ENCODE data around the gene MIOS. TPM values are rescaled to one million over a fixed set of nuclear protein-coding genes. Genes with fewer than 3 reads are reported as not detected.

The MIOS gene
- total RNA-seq, 1 experiment from 2014 or later = 21.3 TPM

GRCh38 chr7:7568553-7568952, 1.9 kb downstream of the MIOS start:
- DNase-seq = no peak
- no peaks in the 10 kb centered on the region for H3K27me3 ChIP-seq
- no peaks in the 10 kb centered on the region for H3K9me3 ChIP-seq
- peak overlapping the region; percentile 63 for H3K4me3 ChIP-seq
- H3K36me3 ChIP-seq = peaks cover 37% of the 10 kb centered on the region

- Histone ChIP-seq H3K9me3 (no peaks in the 10 kb centered on the region), H3K4me3 (no peak overlapping the region), H3K36me3 (peaks cover 39% of the 10 kb centered on the region), H3K27me3 (no peaks in the 10 kb centered on the region)
- no peak for DNase-seq
These were observed 2.4 kb downstream of the MIOS start for GRCh38 chr7:7569081-7569527.

DNA sequence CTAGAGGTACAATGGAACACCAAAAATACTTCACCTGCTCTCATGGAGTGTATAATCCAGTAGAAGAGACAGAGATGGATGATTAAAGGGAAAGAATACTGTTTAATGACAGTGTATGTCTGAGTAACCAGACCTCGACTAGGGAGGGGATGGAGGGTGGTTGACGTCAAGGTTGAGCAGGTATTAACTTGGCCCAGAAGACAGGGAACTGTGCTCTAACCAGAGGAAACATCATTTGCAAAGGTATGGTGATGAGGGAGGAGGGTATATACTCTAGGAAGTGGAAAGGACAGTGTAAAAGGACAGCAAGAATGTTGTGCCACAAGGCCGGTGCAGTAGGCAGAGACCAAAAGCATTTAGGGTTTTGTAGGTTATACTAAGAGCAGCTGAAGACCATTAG, 2.9 kb downstream of the MIOS start:
- no peak for DNase-seq
- Histone ChIP-seq H3K9me3 (no peaks in the 10 kb centered on the region), H3K36me3 (peaks cover 39% of the 10 kb centered on the region), H3K4me3 (no peak overlapping the region), H3K27me3 (no peaks in the 10 kb centered on the region)

DNA sequence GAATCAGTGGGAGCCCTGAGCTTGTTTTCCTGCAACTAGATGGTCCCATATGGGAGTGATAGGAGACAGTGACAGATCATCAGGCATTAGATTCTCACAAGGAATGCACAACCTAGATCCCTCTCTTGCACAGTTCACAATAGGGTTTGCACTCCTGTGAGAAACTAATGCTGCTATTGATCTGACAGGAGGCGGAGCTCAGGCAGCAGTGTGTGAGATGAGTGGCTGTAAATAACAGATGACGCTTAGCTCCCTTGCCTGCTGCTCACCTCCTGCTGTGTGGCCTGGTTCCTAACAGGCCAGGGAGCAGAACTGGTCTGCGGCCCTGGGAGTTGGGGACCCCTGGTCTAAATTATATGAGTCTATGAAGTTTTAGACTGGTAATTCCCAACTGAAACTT, 3.9 kb downstream of the MIOS start:
- H3K27me3 ChIP-seq = no peaks in the 10 kb centered on the region
- DNase-seq = no peak
- H3K9me3 ChIP-seq = no peaks in the 10 kb centered on the region
- H3K4me3 ChIP-seq = no peak overlapping the region
- H3K36me3 ChIP-seq = peaks cover 41% of the 10 kb centered on the region

- no peaks in the 10 kb centered on the region for H3K27me3 ChIP-seq
- H3K4me3 ChIP-seq = no peak overlapping the region
- peaks cover 46% of the 10 kb centered on the region for H3K36me3 ChIP-seq
- DNase-seq = no peak
- H3K9me3 ChIP-seq = no peaks in the 10 kb centered on the region
These were observed 7.0 kb downstream of the MIOS start for GRCh38 chr7:7573701-7574100.

GRCh38 chr7:7576344-7576743, 9.7 kb downstream of the MIOS start:
- DNase-seq = no peak
- H3K27me3 ChIP-seq = no peaks in the 10 kb centered on the region
- H3K4me3 ChIP-seq = no peak overlapping the region
- no peaks in the 10 kb centered on the region for H3K9me3 ChIP-seq
- peaks cover 33% of the 10 kb centered on the region for H3K36me3 ChIP-seq

DNA sequence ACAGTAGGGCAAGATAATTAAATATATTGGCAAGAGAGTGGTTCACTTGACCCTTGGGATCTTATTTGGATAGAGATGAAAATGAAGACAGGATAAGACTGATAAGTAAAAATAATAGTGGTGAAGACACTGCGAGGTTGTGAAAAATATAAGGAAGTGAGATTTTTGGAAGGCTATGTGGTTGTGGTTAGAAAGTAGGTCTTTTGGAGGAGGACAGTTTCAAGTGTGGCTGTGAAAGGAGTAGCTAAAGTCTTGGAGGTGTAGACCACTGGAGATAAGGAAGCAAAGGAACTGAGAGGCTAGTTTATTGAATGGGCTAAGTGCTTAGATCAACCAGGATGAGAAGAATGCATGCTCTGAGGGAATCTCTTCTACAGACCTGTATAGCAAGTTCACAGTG, 11.2 kb downstream of the MIOS start:
- DNase-seq = no peak
- H3K27me3 ChIP-seq = no peaks in the 10 kb centered on the region

DNA sequence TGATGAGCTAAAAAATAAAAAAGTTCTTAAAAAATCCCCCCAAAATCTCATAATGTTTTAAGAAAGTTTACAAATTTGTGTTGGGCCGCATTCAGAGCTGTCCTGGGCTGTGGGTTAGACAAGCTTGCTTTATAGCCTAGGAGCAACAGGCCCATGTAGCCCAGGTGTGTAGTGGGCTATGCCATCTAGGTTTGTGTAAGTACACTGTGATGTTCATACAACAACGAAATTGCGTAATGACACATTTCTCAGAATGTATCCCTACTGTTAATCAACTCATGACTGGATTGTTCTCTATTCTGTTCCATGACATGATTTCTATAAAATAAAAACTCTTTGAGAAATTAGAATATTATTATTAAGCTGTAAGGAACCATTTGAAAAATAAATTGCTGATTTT, 13.0 kb downstream of the MIOS start:
- no peak for DNase-seq
- Histone ChIP-seq H3K9me3 (no peaks in the 10 kb centered on the region), H3K36me3 (peaks cover 16% of the 10 kb centered on the region), H3K27me3 (no peaks in the 10 kb centered on the region), H3K4me3 (no peak overlapping the region)

More for the DNA sequence above, 11.2 kb downstream of the MIOS start:
- Histone ChIP-seq H3K9me3 (no peaks in the 10 kb centered on the region), H3K4me3 (no peak overlapping the region), H3K36me3 (peaks cover 22% of the 10 kb centered on the region)

DNA sequence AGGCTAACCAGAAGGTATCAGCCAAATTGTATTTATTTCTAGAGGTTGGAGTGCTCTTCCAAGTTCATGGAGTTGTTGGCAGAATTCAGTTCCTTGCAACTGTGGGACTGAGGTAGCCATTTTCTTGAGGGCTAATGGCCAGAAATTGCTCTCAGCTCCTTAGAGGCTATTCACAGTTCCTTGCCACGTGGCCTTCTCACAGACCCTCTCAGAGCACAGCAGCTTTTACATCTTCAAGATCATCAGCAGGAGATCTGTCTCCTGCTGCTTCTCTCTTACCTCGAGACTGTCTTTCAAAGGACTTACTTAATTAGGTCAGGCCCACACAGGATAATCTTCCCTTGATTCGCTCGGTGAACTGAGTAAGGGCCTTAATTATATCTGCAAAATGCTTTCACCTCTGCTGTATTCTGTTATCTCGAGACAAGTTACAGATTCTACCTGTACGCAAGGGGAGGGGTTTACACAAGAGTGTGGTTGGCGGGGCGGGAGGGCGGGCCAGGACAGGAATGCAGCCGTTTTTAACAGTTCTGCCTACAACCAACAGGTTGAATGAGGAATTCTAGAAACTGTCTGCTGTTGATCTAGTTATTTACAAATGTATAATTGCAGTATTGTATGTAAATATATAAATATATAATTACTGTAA, 15.0 kb downstream of the MIOS start:
- no peak overlapping the region for H3K4me3 ChIP-seq
- H3K27me3 ChIP-seq = no peaks in the 10 kb centered on the region
- H3K36me3 ChIP-seq = peaks cover 8% of the 10 kb centered on the region; the same call in 1 of the 2 replicates
- no peaks in the 10 kb centered on the region for H3K9me3 ChIP-seq
- no peak for DNase-seq

- H3K4me3 ChIP-seq = no peak overlapping the region
- DNase-seq = no peak
- H3K36me3 ChIP-seq = peaks cover 8% of the 10 kb centered on the region; the same call in 1 of the 2 replicates
- H3K9me3 ChIP-seq = no peaks in the 10 kb centered on the region
- no peaks in the 10 kb centered on the region for H3K27me3 ChIP-seq
These were observed 15.9 kb downstream of the MIOS start for GRCh38 chr7:7582596-7582995.

GRCh38 chr7:7583731-7584130, 17.0 kb downstream of the MIOS start:
- no peak for DNase-seq
- peaks cover 8% of the 10 kb centered on the region; the same call in 1 of the 2 replicates for H3K36me3 ChIP-seq
- H3K27me3 ChIP-seq = no peaks in the 10 kb centered on the region
- no peaks in the 10 kb centered on the region for H3K9me3 ChIP-seq
- H3K4me3 ChIP-seq = no peak overlapping the region

DNA sequence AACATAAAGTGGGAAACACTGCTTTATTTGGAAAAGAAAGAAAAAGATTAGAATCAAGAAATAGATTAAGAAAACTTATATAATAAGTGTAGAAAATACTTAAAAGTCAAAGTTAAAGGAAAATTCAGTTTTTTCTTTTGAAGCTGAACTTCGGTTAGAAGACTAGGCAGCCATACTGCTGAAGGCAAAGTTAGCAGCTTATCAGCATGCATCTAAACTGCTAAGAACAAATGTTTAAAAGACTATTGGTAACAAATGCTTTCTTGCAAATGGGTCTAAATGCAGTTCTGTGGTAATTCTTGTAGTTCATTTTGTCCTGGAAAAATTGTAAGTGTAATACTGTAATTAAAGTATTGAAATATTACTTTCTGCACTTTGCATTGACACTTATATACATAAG, 18.0 kb downstream of the MIOS start:
- H3K27me3 ChIP-seq = no peaks in the 10 kb centered on the region
- H3K36me3 ChIP-seq = peaks cover 8% of the 10 kb centered on the region; the same call in 1 of the 2 replicates
- DNase-seq = no peak
- H3K4me3 ChIP-seq = no peak overlapping the region
- no peaks in the 10 kb centered on the region for H3K9me3 ChIP-seq

GRCh38 chr7:7585241-7585928, 18.7 kb downstream of the MIOS start:
- no peaks in the 10 kb centered on the region for H3K9me3 ChIP-seq
- DNase-seq = no peak
- H3K4me3 ChIP-seq = no peak overlapping the region
- peaks cover 2% of the 10 kb centered on the region; the same call in 1 of the 2 replicates for H3K36me3 ChIP-seq
- H3K27me3 ChIP-seq = no peaks in the 10 kb centered on the region

GRCh38 chr7:7595451-7595850, 28.8 kb downstream of the MIOS start:
- peaks cover 53% of the 10 kb centered on the region for H3K36me3 ChIP-seq
- peaks cover 7% of the 10 kb centered on the region for H3K9me3 ChIP-seq
- no peak overlapping the region for H3K4me3 ChIP-seq
- no peak for DNase-seq
- no peaks in the 10 kb centered on the region for H3K27me3 ChIP-seq

- Histone ChIP-seq H3K4me3 (no peak overlapping the region), H3K36me3 (peaks cover 55% of the 10 kb centered on the region), H3K9me3 (peaks cover 7% of the 10 kb centered on the region), H3K27me3 (no peaks in the 10 kb centered on the region)
- no peak for DNase-seq
These were observed 29.5 kb downstream of the MIOS start for GRCh38 chr7:7596176-7596575.

- H3K4me3 ChIP-seq = no peak overlapping the region
- H3K9me3 ChIP-seq = no peaks in the 10 kb centered on the region
- DNase-seq = no peak
- H3K27me3 ChIP-seq = no peaks in the 10 kb centered on the region
- H3K36me3 ChIP-seq = peaks cover 6% of the 10 kb centered on the region
These were observed 40.3 kb downstream of the MIOS start for GRCh38 chr7:7607010-7607409.

DNA sequence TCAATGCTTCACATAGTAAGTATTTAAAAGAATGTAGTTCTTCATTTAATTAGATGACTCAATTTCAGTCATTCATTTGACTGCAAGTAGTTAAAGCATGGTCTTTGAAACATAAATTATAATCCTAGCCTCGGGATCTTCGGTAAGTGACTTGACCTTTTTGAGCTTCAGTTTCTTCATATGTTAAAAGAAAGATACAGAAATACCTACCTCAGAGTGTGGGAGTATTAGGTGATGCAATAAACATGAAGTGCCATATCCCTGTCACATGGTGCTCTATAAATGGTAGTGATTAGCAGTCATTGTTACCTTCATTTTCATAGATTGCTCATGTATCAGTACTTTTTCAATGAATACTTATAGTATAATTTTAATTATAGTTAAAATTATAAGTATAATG, 42.6 kb downstream of the MIOS start:
- no peak for DNase-seq
- Histone ChIP-seq H3K36me3 (peaks cover 6% of the 10 kb centered on the region), H3K9me3 (no peaks in the 10 kb centered on the region), H3K27me3 (no peaks in the 10 kb centered on the region), H3K4me3 (no peak overlapping the region)

- H3K27me3 ChIP-seq = no peaks in the 10 kb centered on the region
- no peak overlapping the region for H3K4me3 ChIP-seq
- no peak for DNase-seq
- H3K9me3 ChIP-seq = no peaks in the 10 kb centered on the region
- H3K36me3 ChIP-seq = no peaks in the 10 kb centered on the region
These were observed 45.8 kb downstream of the MIOS start for GRCh38 chr7:7612519-7612918.

Data from MG63 (cell line).